Measurements from ENCODE around the gene KCNJ1.

DNA sequence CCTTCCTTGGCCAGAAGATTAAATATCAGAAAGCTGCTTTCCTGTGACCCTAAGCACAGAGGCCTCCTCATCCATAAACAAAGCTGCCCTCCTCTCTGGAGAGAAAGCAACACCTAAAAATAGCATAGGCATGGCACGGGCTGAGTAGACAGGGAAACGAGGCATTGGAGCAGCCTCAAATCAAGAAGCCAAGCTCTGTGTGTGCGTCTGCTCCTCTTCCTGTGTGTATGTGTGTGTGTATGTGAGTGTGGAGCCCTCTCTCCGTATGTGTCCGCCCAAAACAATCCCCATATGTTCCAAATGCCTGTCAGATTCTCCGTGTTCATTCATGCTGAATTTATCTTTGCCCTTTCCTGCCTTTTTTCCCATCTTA lies 48.0 kb upstream of the KCNJ1 start:
- no peak for TF ChIP-seq SRSF1 (IDR thresholded peaks at IDR 0.05; ENCODE audit: low read depth, low read length)
- TF ChIP-seq, protein P1, sequence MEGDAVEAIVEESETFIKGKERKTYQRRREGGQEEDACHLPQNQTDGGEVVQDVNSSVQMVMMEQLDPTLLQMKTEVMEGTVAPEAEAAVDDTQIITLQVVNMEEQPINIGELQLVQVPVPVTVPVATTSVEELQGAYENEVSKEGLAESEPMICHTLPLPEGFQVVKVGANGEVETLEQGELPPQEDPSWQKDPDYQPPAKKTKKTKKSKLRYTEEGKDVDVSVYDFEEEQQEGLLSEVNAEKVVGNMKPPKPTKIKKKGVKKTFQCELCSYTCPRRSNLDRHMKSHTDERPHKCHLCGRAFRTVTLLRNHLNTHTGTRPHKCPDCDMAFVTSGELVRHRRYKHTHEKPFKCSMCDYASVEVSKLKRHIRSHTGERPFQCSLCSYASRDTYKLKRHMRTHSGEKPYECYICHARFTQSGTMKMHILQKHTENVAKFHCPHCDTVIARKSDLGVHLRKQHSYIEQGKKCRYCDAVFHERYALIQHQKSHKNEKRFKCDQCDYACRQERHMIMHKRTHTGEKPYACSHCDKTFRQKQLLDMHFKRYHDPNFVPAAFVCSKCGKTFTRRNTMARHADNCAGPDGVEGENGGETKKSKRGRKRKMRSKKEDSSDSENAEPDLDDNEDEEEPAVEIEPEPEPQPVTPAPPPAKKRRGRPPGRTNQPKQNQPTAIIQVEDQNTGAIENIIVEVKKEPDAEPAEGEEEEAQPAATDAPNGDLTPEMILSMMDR (IDR thresholded peaks at IDR 0.05 in 2 of 3, conservative IDR thresholded peaks at IDR 0.05 in 1 of 3; ENCODE audit: insufficient read depth in 2 of 3, low read depth in 1 of 3, low read length in 3 of 3) = no peak
- TF ChIP-seq, protein P2, sequence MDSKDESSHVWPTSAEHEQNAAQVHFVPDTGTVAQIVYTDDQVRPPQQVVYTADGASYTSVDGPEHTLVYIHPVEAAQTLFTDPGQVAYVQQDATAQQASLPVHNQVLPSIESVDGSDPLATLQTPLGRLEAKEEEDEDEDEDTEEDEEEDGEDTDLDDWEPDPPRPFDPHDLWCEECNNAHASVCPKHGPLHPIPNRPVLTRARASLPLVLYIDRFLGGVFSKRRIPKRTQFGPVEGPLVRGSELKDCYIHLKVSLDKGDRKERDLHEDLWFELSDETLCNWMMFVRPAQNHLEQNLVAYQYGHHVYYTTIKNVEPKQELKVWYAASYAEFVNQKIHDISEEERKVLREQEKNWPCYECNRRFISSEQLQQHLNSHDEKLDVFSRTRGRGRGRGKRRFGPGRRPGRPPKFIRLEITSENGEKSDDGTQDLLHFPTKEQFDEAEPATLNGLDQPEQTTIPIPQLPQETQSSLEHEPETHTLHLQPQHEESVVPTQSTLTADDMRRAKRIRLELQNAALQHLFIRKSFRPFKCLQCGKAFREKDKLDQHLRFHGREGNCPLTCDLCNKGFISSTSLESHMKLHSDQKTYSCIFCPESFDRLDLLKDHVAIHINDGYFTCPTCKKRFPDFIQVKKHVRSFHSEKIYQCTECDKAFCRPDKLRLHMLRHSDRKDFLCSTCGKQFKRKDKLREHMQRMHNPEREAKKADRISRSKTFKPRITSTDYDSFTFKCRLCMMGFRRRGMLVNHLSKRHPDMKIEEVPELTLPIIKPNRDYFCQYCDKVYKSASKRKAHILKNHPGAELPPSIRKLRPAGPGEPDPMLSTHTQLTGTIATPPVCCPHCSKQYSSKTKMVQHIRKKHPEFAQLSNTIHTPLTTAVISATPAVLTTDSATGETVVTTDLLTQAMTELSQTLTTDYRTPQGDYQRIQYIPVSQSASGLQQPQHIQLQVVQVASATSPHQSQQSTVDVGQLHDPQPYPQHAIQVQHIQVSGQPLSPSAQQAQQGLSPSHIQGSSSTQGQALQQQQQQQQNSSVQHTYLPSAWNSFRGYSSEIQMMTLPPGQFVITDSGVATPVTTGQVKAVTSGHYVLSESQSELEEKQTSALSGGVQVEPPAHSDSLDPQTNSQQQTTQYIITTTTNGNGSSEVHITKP (IDR thresholded peaks at IDR 0.05; ENCODE audit: partially characterized antibody) = no peak
- TF ChIP-seq, protein P3, sequence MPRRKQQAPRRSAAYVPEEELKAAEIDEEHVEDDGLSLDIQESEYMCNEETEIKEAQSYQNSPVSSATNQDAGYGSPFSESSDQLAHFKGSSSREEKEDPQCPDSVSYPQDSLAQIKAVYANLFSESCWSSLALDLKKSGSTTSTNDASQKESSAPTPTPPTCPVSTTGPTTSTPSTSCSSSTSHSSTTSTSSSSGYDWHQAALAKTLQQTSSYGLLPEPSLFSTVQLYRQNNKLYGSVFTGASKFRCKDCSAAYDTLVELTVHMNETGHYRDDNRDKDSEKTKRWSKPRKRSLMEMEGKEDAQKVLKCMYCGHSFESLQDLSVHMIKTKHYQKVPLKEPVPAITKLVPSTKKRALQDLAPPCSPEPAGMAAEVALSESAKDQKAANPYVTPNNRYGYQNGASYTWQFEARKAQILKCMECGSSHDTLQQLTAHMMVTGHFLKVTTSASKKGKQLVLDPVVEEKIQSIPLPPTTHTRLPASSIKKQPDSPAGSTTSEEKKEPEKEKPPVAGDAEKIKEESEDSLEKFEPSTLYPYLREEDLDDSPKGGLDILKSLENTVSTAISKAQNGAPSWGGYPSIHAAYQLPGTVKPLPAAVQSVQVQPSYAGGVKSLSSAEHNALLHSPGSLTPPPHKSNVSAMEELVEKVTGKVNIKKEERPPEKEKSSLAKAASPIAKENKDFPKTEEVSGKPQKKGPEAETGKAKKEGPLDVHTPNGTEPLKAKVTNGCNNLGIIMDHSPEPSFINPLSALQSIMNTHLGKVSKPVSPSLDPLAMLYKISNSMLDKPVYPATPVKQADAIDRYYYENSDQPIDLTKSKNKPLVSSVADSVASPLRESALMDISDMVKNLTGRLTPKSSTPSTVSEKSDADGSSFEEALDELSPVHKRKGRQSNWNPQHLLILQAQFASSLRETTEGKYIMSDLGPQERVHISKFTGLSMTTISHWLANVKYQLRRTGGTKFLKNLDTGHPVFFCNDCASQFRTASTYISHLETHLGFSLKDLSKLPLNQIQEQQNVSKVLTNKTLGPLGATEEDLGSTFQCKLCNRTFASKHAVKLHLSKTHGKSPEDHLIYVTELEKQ (CRISPR knock-in tag; IDR thresholded peaks at IDR 0.05) = no peak
